Upper lobe of left lung (tissue), 6 donors: ENCODE results near the gene ANO3. TPM values are rescaled to one million over a fixed set of nuclear protein-coding genes. Genes with fewer than 3 reads are reported as not detected.

ENCODE experiments used
- ATAC-seq, 2 donors: fragments of 200-7000 bp; cut with Tn5 transposase; one replicate each; pipeline ENCODE4 v1.9.1; 2022; ENCODE audit warnings: mild to moderate bottlenecking in 2 of 2, moderate library complexity in 2 of 2; ENCODE audit not compliant: low FRiP score in 2 of 2
- DNase-seq, 2 donors: peaks; one replicate each; pipeline ENCODE4 v3.0.0-alpha.2; 2019 to 2020
- H3K27ac ChIP-seq, 4 donors: fragments of 200-600 bp; sonication (generic); one replicate each; pipeline ENCODE4 v1.5.1; 2016 to 2019
- H3K27me3 ChIP-seq, 4 donors: fragments of 200-600 bp; sonication (generic); one replicate each; pipeline ENCODE4 v1.5.1; 2017 to 2019
- H3K36me3 ChIP-seq, 4 donors: fragments of 200-600 bp; sonication (generic); one replicate each; pipeline ENCODE4 v1.5.1; 2016 to 2019
- H3K4me1 ChIP-seq, 4 donors: fragments of 200-600 bp; sonication (generic); one replicate each; pipeline ENCODE4 v1.5.1; 2018 to 2019
- H3K4me3 ChIP-seq, 4 donors: fragments of 200-600 bp; sonication (generic); one replicate each; pipeline ENCODE4 v1.5.1; 2017 to 2019; ENCODE audit warnings: mild to moderate bottlenecking in 2 of 4, moderate library complexity in 1 of 4
- H3K9me3 ChIP-seq, 4 donors: fragments of 200-600 bp; sonication (generic); one replicate each; pipeline ENCODE4 v1.5.1; 2018 to 2019
- EP300 ChIP-seq, 4 donors: sonication (generic); formaldehyde crosslinking; IDR thresholded peaks; one replicate each; pipeline ENCODE4 v1.5.1; 2017; ENCODE audit warnings: antibody characterized with exemption in 4 of 4, control low read depth in 2 of 4
- POLR2A ChIP-seq, 4 donors: fragments of 450-650 bp; IDR thresholded peaks; one replicate each; pipeline ENCODE4 v1.5.1; 2016 to 2017; ENCODE audit warnings: antibody characterized with exemption in 4 of 4, mild to moderate bottlenecking in 2 of 4
- POLR2AphosphoS5 ChIP-seq, 2 donors: sonication (generic); formaldehyde crosslinking; IDR thresholded peaks; one replicate each; pipeline ENCODE4 v1.5.1; 2017; ENCODE audit warnings: antibody characterized with exemption in 2 of 2
- WGBS, 2 donors: methylation state at CpG; one replicate each; pipeline ENCODE4 v1.1.5; 2017 to 2018; 5-methylcytosine and 5-hydroxymethylcytosine counted together
- total RNA-seq, 6 donors: library from RNA; depleted of rRNA in 4 of 6; stranded (reverse); fragments of >200 nt in 4 of 6; gene quantifications; one replicate each; pipeline versions ENCODE4 v1.1.0 to v1.2.1, GENCODE V29; 2016 to 2021
- TF ChIP-seq, protein P1 (sequence below), 6 experiments: fragments of 450-650 bp in 4 of 6; fragments of 200-600 bp in 2 of 6; sonication (generic) in 2 of 6; IDR thresholded peaks; one replicate each; pipeline ENCODE4 v1.5.1; 2016 to 2019; ENCODE audit warnings: antibody characterized with exemption in 6 of 6
- donor health status: DM: no; HTN: no; CAD: no; lungs with moderate emphysema.
- donor health status: DM: no; HTN: yes; CAD: no; lungs with severe emphysema.

The ANO3 gene
- total RNA-seq, 6 donors from 2014 or later = 0.30 to 0.57 (median 0.33) TPM; not detected in 1

DNA sequence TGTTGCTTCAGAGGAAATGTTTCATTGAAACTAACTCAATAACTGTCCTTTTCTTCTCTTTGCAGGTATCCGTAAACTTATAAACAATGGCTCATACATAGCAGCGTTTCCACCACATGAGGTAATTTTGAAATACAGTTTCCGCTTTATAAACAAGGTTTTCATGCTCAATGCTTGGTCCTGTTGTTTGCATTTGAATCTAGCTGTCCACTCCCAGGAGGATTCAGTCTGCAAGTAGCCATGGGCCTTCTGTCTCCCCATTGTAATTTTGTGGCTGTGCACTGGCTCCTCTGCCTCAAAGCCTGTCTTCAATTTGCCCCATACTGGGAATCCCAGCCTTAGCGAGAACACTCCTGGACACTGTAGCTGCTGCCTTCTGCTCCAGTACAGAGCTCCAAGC, 205.4 kb downstream of the ANO3 start:
- no peaks in the 10 kb centered on the region for H3K4me1 ChIP-seq
- no peaks in the 10 kb centered on the region for H3K27me3 ChIP-seq
- WGBS, 2 donors = 74 to 80% methylated on average over 4 of the region's 4 CpGs
- no peak for DNase-seq
- H3K36me3 ChIP-seq = no peaks in the 10 kb centered on the region
- TF ChIP-seq POLR2AphosphoS5 (IDR thresholded peaks at IDR 0.05) (no peak), EP300 (IDR thresholded peaks at IDR 0.05) (no peak), POLR2A (IDR thresholded peaks at IDR 0.05) (no peak)
- TF ChIP-seq, protein P1, sequence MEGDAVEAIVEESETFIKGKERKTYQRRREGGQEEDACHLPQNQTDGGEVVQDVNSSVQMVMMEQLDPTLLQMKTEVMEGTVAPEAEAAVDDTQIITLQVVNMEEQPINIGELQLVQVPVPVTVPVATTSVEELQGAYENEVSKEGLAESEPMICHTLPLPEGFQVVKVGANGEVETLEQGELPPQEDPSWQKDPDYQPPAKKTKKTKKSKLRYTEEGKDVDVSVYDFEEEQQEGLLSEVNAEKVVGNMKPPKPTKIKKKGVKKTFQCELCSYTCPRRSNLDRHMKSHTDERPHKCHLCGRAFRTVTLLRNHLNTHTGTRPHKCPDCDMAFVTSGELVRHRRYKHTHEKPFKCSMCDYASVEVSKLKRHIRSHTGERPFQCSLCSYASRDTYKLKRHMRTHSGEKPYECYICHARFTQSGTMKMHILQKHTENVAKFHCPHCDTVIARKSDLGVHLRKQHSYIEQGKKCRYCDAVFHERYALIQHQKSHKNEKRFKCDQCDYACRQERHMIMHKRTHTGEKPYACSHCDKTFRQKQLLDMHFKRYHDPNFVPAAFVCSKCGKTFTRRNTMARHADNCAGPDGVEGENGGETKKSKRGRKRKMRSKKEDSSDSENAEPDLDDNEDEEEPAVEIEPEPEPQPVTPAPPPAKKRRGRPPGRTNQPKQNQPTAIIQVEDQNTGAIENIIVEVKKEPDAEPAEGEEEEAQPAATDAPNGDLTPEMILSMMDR (IDR thresholded peaks at IDR 0.05) = no peak
- ATAC-seq = no peak
- H3K27ac ChIP-seq = no peak overlapping the region
- H3K9me3 ChIP-seq = no peaks in the 10 kb centered on the region
- no peak overlapping the region for H3K4me3 ChIP-seq

DNA sequence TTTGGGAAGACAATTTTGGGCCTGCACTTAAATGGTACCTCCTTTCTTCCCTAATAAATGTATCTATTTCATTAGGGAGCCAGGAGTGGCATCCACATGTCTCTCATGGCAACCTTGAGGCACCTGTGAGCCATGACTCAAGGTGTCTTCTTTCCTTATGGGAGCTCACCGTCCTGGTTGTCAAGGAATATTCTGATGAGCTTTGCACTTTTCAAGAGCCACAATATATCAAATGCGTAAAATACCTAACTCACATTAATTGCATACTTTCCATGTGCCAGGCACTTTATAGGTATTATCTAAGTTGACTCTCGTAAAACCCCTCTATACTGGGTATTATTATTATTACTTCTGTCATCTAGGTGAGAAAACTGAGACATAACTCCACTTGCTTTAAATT, 207.6 kb downstream of the ANO3 start:
- DNase-seq (no peak), ATAC-seq (no peak)
- Histone ChIP-seq H3K9me3 (no peaks in the 10 kb centered on the region), H3K36me3 (no peaks in the 10 kb centered on the region), H3K4me3 (no peak overlapping the region), H3K27ac (no peak overlapping the region), H3K27me3 (no peaks in the 10 kb centered on the region), H3K4me1 (no peaks in the 10 kb centered on the region)
- WGBS, 2 donors = 89 to 91% methylated on average over 3 of the region's 3 CpGs
- TF ChIP-seq POLR2A (IDR thresholded peaks at IDR 0.05) = no peak

DNA sequence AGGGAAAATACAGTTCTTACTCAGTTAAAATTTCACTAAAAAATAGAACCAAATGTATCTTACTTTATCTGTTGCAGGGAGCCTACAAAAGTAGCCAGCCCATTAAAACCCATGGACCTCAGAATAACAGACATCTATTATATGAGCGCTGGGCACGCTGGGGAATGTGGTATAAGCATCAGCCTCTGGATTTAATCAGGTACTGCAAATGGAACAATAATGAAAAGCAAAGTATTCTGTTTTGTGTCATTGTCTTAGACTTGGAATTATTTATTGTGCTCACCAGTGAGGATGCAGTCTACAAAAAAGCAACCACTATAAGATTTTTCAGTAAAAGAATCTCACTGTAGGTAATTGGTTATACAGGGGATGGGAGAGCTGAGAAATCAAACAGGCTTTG, 209.9 kb downstream of the ANO3 start:
- 84 to 94% methylated on average over 2 of the region's 2 CpGs for WGBS, 2 donors
- TF ChIP-seq, protein P1 (IDR thresholded peaks at IDR 0.05) = no peak
- TF ChIP-seq POLR2A (IDR thresholded peaks at IDR 0.05) (no peak), POLR2AphosphoS5 (IDR thresholded peaks at IDR 0.05) (no peak), EP300 (IDR thresholded peaks at IDR 0.05) (no peak)
- DNase-seq = no peak
- no peaks in the 10 kb centered on the region for H3K27me3 ChIP-seq
- H3K36me3 ChIP-seq = no peaks in the 10 kb centered on the region
- no peaks in the 10 kb centered on the region for H3K4me1 ChIP-seq
- no peak overlapping the region for H3K27ac ChIP-seq
- H3K9me3 ChIP-seq = no peaks in the 10 kb centered on the region
- no peak for ATAC-seq
- no peak overlapping the region for H3K4me3 ChIP-seq

DNA sequence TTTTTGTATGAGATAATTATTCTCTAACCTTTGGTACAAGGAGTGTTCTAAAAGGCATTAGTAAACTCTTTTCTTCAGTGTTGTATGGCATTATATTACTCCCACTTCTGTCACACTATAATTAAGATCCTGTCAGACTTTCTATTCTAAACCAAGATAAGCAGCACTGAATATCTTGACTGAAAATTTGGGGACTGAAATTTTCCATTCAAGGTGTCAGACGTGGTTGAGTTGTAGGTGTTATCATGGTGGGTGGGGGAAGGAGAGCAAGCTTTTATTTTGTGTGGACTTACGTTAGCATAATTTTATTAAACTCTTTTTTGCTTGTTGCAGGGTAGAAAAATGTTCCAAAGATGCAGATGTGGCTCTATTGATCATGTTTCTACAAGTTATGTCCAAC, 217.2 kb downstream of the ANO3 start:
- ATAC-seq (no peak), DNase-seq (no peak)
- H3K4me1 ChIP-seq = no peaks in the 10 kb centered on the region
- H3K9me3 ChIP-seq = no peaks in the 10 kb centered on the region
- no peak overlapping the region for H3K27ac ChIP-seq
- 44% methylated on average over 2 of the region's 2 CpGs for WGBS, 2 donors
- H3K4me3 ChIP-seq = no peak overlapping the region
- no peaks in the 10 kb centered on the region for H3K36me3 ChIP-seq
- no peaks in the 10 kb centered on the region for H3K27me3 ChIP-seq
- TF ChIP-seq POLR2AphosphoS5 (IDR thresholded peaks at IDR 0.05) (no peak), POLR2A (IDR thresholded peaks at IDR 0.05) (no peak), EP300 (IDR thresholded peaks at IDR 0.05) (no peak)

DNA sequence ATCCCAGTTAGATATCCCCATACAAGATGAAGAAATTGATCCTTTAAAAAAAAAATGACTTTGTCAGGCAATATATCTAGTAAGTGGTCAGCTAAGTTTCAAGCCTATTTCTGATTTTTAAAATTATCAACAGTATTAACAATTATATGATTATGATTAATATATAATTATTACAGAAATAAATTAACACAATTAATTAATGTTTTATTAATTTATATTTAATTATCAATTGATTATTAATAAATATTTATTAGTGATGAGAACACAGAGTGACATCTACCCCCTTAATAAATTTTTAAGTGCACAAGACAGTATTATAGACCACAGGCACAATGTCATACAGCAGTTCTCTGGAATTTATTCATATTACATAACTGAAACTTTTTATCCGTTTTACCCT, 218.1 kb downstream of the ANO3 start:
- Histone ChIP-seq H3K4me3 (no peak overlapping the region), H3K36me3 (no peaks in the 10 kb centered on the region), H3K4me1 (no peaks in the 10 kb centered on the region), H3K9me3 (no peaks in the 10 kb centered on the region), H3K27me3 (no peaks in the 10 kb centered on the region), H3K27ac (no peak overlapping the region)
- WGBS, 2 donors = 73 to 75% methylated on average over 1 of the region's 1 CpG
- DNase-seq (no peak), ATAC-seq (no peak)
- TF ChIP-seq EP300 (IDR thresholded peaks at IDR 0.05) = no peak
- no peak for TF ChIP-seq POLR2AphosphoS5 (IDR thresholded peaks at IDR 0.05)
- no peak for TF ChIP-seq POLR2A (IDR thresholded peaks at IDR 0.05)
- TF ChIP-seq, protein P1 (IDR thresholded peaks at IDR 0.05) = no peak

DNA sequence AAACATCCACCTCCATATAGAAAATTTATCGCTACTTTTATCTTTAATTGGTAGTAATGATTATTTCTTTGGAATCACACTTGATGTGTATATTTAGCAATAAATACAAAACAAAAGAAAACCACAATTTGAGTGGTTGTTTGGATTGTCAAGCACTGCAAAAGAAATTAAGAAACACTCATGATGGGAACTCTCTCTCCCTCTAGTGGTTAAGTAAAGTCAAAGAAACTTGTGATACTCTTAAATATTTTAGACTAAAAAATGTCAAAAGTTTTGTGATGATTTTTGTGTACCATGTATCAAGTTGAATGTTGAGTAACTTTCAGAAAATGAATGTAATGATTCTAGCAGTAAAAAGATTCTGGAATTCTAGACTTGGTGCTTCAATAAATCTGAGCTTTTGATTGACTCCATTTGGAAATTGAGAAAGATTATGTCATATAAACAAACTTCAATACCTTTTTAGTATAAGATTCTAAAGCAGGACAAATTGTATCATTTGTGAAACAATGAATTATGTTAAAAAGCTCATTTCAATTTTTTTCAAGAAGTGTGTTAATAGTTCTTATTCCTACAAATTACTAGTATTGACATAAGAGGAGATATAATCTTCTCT, 219.4 kb downstream of the ANO3 start:
- DNase-seq (no peak), ATAC-seq (no peak)
- Histone ChIP-seq H3K9me3 (no peaks in the 10 kb centered on the region), H3K4me3 (no peak overlapping the region), H3K27me3 (no peaks in the 10 kb centered on the region), H3K4me1 (no peaks in the 10 kb centered on the region), H3K27ac (no peak overlapping the region), H3K36me3 (no peaks in the 10 kb centered on the region)
- WGBS, 2 donors = 49 to 53% methylated on average over 1 of the region's 1 CpG
- no peak for TF ChIP-seq POLR2AphosphoS5 (IDR thresholded peaks at IDR 0.05)
- TF ChIP-seq POLR2A (IDR thresholded peaks at IDR 0.05) = no peak
- no peak for TF ChIP-seq EP300 (IDR thresholded peaks at IDR 0.05)
- TF ChIP-seq, protein P1 (IDR thresholded peaks at IDR 0.05) = peak in 1 of 6 experiments; percentile 27
